Measurements from ENCODE around the gene ARFIP2. TPM values are rescaled to one million over a fixed set of nuclear protein-coding genes. Genes with fewer than 3 reads are reported as not detected.

Gene ARFIP2
- 57.2 and 65.2 TPM in 2 replicates for total RNA-seq (2014; rRNA removed)
- Bru-seq, nascent RNA: percentile 94 among the genes with signal in this experiment
- percentile 97 among the genes with signal in this experiment for BruChase-seq, experiment 1, labeled RNA remaining after a 6-hour chase
- percentile 96 among the genes with signal in this experiment for BruChase-seq, experiment 2, labeled RNA remaining after a 2-hour chase
- long read RNA-seq, transcript ARFIP2-201 (8 exons, 2,543 nt): major isoform, 54 of 210 reads
- long read RNA-seq, transcript ARFIP2-202 (8 exons, 1,868 nt): minor isoform, 45 of 210 reads
- long read RNA-seq, transcript ARFIP2-203 (7 exons, 1,430 nt): minor isoform, 18 of 210 reads
- long read RNA-seq, partial matches to known transcripts: 23 of 210 reads
- long read RNA-seq, other reads (novel, unspliced or antisense): 70 of 210 reads

DNA sequence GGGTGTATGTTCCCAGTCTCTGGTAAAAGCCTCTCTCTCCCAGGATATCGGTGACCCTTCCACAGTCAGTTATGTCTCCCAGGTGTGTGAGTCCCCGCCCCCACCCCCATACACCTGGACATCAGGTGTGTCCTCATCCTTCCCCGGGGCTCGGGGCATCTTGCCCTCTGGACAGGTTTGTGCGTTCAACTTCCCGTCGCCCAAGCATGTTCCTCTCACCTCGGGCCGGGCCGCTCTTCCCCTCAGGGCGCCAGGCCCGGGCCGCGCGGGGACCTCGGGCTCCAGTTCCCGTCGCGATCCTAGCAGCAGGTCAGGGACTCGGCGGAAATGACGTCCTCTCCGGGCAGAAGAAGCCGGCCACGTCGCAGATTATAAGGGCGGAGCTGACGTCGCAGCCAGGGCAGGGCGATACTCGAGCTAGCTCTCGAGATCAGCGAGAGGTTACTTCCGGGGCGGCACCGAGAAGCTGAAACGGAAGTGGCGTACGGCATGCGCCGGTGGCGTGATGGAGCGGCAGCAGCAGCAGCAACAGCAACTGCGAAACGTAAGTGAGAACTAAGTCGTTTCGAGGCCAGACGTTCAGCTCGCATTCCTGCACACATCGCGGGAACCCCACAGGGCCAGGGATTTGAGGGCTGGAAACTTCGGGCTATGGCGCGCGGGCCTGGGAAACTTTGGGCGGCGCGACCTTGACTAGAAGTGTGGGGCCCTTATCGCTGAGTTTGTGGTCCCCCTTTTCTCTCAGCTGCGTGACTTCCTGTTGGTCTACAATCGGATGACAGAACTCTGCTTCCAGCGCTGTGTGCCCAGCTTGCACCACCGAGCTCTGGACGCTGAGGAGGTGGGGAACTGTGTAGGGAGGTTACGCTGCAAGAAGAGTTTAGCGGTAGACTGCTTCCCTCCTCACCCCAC lies at the start of gene ARFIP2, which contains the start of gene TIMM10B:
ARFIP2 (minus strand) TSS at position 320 of the 912 bp plus-strand sequence. CDS start 910 bp downstream, outside the sequence.
TIMM10B (plus strand) TSS at position 490 of the 912 bp plus-strand sequence; CDS start at position 506, 16 bp downstream.
- H3F3A ChIP-seq (ENCODE audit: low read length, unreplicated experiment): no peaks in the 10 kb centered on the region
- no peaks in the 10 kb centered on the region for H3K27me3 ChIP-seq (ENCODE audit: low read length)
- POLR2A ChIA-PET (ENCODE audit: unreplicated experiment): interaction anchor here (0.6 to 1.0 kb wide), 5 partner anchors 25 to 883 kb away, joined by 3 to 4 read pairs (median 3); partner anchors contain the start of gene MRPL17
- intact Hi-C loops (cut with micrococcal nuclease): loop anchor here (1.0 to 5.0 kb wide), 3 partner anchors 121 to 202 kb away; partner anchors contain the start of genes ILK, MRPL17 and RRP8
- H2AFZ ChIP-seq (ENCODE audit: low read length): peak within 1 kb of the TSS; percentile 81
- H3K4me2 ChIP-seq (ENCODE audit: low read length): peak within 1 kb of the TSS; percentile 92
- ATAC-seq (peak; percentile 95), DNase-seq (peak; percentile 97)
- peaks cover 48% of the 10 kb centered on the region for H3K36me3 ChIP-seq (ENCODE audit: low read depth, low read length)
- CTCF ChIA-PET: interaction anchor here (0.5 to 0.8 kb wide), 2 partner anchors 103 to 187 kb away, joined by 8 read pairs; no protein-coding TSS in a partner anchor
- peak within 1 kb of the TSS; percentile 96 for H3K9ac ChIP-seq (ENCODE audit: low read length)
- peak within 1 kb of the TSS; percentile 73 for H3K27ac ChIP-seq (ENCODE audit: low read length)
- H3K4me3 ChIP-seq (ENCODE audit: low read length): peak within 1 kb of the TSS; percentile 95
- H3K79me2 ChIP-seq (ENCODE audit: low read length): peaks cover 57% of the 10 kb centered on the region
- no peaks in the 10 kb centered on the region for H4K20me1 ChIP-seq (ENCODE audit: low read length)
- H3K4me1 ChIP-seq (ENCODE audit: insufficient read depth, low read length): peaks cover 17% of the 10 kb centered on the region
- no peaks in the 10 kb centered on the region for H3K9me2 ChIP-seq (replicated peaks; ENCODE audit: low read length)
- TSS peak; percentile 47 for BruUV-seq (replicated peaks)
- no peaks in the 10 kb centered on the region for H3K9me3 ChIP-seq (ENCODE audit: low read length)
- no peak for TF ChIP-seq EZH2 (IDR thresholded peaks at IDR 0.05; ENCODE audit: low read length, unreplicated experiment)
- TF ChIP-seq CTCF (conservative IDR thresholded peaks at IDR 0.05; ENCODE audit: low read depth, low read length): no peak
- TF ChIP-seq EZH2phosphoT487 (IDR thresholded peaks at IDR 0.05; ENCODE audit: borderline replicate concordance, low read length): no peak

DNA sequence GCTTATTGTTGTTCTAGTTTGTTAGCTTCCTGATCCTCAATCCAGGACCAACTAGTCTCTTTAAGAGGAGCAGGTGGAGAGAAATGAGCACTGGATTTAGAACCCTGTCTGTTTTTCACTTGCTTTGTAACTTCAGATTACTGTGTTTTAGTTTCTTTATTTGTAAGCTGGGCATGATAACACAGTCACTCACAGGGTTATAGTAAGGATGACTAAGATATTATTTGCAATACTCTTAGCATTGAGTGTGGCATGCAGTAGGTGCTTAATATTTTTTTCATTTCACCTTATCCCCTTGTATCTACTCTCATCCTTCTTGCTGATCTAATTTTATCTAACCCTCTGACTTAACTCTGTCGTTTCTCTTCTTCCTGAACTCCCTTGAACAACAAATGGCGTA lies 49.7 kb upstream of the ARFIP2 start:
- H3K4me3 ChIP-seq (ENCODE audit: low read length): no peak overlapping the region
- H3K4me1 ChIP-seq (ENCODE audit: insufficient read depth, low read length): no peaks in the 10 kb centered on the region
- H3K9me3 ChIP-seq (ENCODE audit: low read length): no peaks in the 10 kb centered on the region
- H3K9ac ChIP-seq (ENCODE audit: low read length): no peak overlapping the region
- DNase-seq (no peak), ATAC-seq (no peak)
- no peaks in the 10 kb centered on the region for H3F3A ChIP-seq (ENCODE audit: low read length, unreplicated experiment)
- no peaks in the 10 kb centered on the region for H3K27me3 ChIP-seq (ENCODE audit: low read length)
- ChIA-PET POLR2A (ENCODE audit: unreplicated experiment) (no interaction called here), CTCF (interaction anchor here (0.5 to 1.6 kb wide), 11 partner anchors 10 to 227 kb away, joined by 3 to 11 read pairs (median 4); partner anchors contain the start of genes MRPL17 and TPP1)
- no peaks in the 10 kb centered on the region for H4K20me1 ChIP-seq (ENCODE audit: low read length)
- H3K27ac ChIP-seq (ENCODE audit: low read length): no peak overlapping the region
- no peak overlapping the region for H3K4me2 ChIP-seq (ENCODE audit: low read length)
- intact Hi-C loops (cut with micrococcal nuclease): loop anchor here (1.0 to 5.0 kb wide), 4 partner anchors 71 to 175 kb away; partner anchors contain the start of genes ILK, MRPL17 and RRP8
- no peaks in the 10 kb centered on the region for H3K9me2 ChIP-seq (replicated peaks; ENCODE audit: low read length)
- TF ChIP-seq EZH2 (IDR thresholded peaks at IDR 0.05; ENCODE audit: low read length, unreplicated experiment) (no peak), CTCF (conservative IDR thresholded peaks at IDR 0.05; ENCODE audit: low read depth, low read length) (no peak), EZH2phosphoT487 (IDR thresholded peaks at IDR 0.05; ENCODE audit: borderline replicate concordance, low read length) (no peak)
- no peak overlapping the region for H2AFZ ChIP-seq (ENCODE audit: low read length)
- H3K36me3 ChIP-seq (ENCODE audit: low read depth, low read length): no peaks in the 10 kb centered on the region
- no TSS peak for BruUV-seq (replicated peaks)
- no peaks in the 10 kb centered on the region for H3K79me2 ChIP-seq (ENCODE audit: low read length)
